Thyroid gland (tissue), 4 donors: ENCODE results near the gene B9D1. TPM values are rescaled to one million over a fixed set of nuclear protein-coding genes. Genes with fewer than 3 reads are reported as not detected.

Source experiments
- DNase-seq, 2 donors: peaks; one replicate each; pipeline ENCODE4 v3.0.0-alpha.2; 2019
- H3K27ac ChIP-seq, 3 donors: fragments of 200-600 bp; sonication (generic); 1 replicate in 2 of 3; 2 replicates in 1 of 3; pipeline ENCODE4 v1.5.1; 2016 to 2019; ENCODE audit warnings: mild to moderate bottlenecking in 1 of 3, moderate library complexity in 1 of 3
- H3K27me3 ChIP-seq: fragments of 200-600 bp; sonication (generic); one replicate; pipeline ENCODE4 v1.5.1; 2019
- H3K36me3 ChIP-seq, 2 donors: fragments of 200-600 bp; sonication (generic); one replicate each; pipeline ENCODE4 v1.5.1; 2016 to 2019
- H3K4me1 ChIP-seq, 2 donors: fragments of 200-600 bp; sonication (generic); one replicate each; pipeline ENCODE4 v1.5.1; 2017 to 2019
- H3K4me3 ChIP-seq, 3 donors: fragments of 200-600 bp; sonication (generic); replicated peaks in 1 of 3; 1 replicate in 2 of 3; 2 replicates in 1 of 3; pipeline ENCODE4 v1.5.1; 2016; ENCODE audit warnings: mild to moderate bottlenecking in 1 of 3
- H3K9me3 ChIP-seq: fragments of 200-600 bp; sonication (generic); one replicate; pipeline ENCODE4 v1.5.1; 2017
- POLR2A ChIP-seq, 2 donors: fragments of 450-650 bp; IDR thresholded peaks; one replicate each; pipeline ENCODE4 v1.6.1; 2017; ENCODE audit warnings: antibody characterized with exemption in 2 of 2, mild to moderate bottlenecking in 2 of 2, moderate library complexity in 1 of 2
- WGBS, 2 donors: methylation state at CpG; one replicate each; pipeline ENCODE4 v1.1.5; 2017; 5-methylcytosine and 5-hydroxymethylcytosine counted together
- intact Hi-C: fragments of 100-400 bp; cut with DNase I; formaldehyde crosslinking; loops from one replicate; pipeline ENCODE4 v1.15.1; 2023
- total RNA-seq, 4 donors: library from RNA; depleted of rRNA; stranded (reverse); fragments of >200 nt; gene quantifications; one replicate each; pipeline ENCODE4 v1.2.3, GENCODE V29; 2016
- TF ChIP-seq, protein P1 (sequence below), 6 experiments: fragments of 200-600 bp in 3 of 6; fragments of 450-650 bp in 3 of 6; sonication (generic) in 3 of 6; IDR thresholded peaks; one replicate each; pipeline ENCODE4 v1.5.1; 2016 to 2019; ENCODE audit warnings: antibody characterized with exemption in 6 of 6, mild to moderate bottlenecking in 2 of 6, inconsistent platforms in 1 of 6, moderate library complexity in 1 of 6

B9D1 gene
- total RNA-seq, 4 donors from 2014 or later = 45.0 to 104 (median 90.3) TPM

DNA sequence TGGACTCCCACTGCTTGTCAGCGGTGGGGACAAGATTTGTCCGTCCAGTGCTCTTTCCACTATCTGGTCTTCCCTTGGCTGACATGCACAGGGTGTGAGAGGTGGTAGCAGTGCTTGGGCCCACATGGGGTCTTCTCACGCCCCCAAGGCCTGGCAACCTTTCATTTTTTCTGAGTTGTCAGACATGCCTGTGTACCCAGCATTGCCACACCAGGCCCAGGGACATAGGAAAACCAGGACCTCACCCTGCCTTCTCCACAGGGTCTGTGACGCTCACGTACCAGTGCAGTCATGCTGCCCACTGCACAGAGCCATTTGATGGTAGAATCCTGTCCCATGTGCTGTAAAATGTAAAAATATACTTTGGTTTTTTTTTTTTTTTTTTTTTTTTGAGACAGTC lies 57.8 kb downstream of the B9D1 start:
- Histone ChIP-seq H3K27ac (no peak overlapping the region), H3K4me3 (no peak overlapping the region), H3K9me3 (no peaks in the 10 kb centered on the region), H3K36me3 (no peaks in the 10 kb centered on the region), H3K4me1 (peaks cover 21 to 58% of the 10 kb centered on the region in 2 donors), H3K27me3 (no peaks in the 10 kb centered on the region)
- no peak for DNase-seq
- intact Hi-C loops = no loop called here
- 96 to 99% methylated on average over 5 of the region's 5 CpGs for WGBS, 2 donors
- no peak for TF ChIP-seq POLR2A (IDR thresholded peaks at IDR 0.05)
- TF ChIP-seq, protein P1, sequence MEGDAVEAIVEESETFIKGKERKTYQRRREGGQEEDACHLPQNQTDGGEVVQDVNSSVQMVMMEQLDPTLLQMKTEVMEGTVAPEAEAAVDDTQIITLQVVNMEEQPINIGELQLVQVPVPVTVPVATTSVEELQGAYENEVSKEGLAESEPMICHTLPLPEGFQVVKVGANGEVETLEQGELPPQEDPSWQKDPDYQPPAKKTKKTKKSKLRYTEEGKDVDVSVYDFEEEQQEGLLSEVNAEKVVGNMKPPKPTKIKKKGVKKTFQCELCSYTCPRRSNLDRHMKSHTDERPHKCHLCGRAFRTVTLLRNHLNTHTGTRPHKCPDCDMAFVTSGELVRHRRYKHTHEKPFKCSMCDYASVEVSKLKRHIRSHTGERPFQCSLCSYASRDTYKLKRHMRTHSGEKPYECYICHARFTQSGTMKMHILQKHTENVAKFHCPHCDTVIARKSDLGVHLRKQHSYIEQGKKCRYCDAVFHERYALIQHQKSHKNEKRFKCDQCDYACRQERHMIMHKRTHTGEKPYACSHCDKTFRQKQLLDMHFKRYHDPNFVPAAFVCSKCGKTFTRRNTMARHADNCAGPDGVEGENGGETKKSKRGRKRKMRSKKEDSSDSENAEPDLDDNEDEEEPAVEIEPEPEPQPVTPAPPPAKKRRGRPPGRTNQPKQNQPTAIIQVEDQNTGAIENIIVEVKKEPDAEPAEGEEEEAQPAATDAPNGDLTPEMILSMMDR (IDR thresholded peaks at IDR 0.05) = no peak

DNA sequence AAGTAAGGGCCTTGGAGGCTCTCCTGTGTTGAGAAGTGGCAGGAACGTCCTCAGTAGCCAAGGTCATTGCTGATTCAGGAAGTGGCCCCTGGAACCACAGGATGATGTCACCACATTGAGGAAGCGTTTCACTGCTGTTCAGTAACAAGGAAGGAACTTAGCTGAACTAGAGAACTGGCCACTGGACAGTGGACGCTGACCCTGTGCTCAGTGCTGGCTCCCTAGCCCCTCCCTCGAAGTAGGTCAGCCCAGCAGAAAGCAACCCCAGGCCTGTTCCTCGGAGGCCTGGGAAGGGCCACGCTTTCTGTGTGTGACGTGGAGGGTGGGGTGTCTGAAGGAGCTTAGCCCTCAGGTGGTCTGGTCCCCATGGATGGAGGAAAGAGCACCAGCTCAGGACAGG lies 58.3 kb downstream of the B9D1 start:
- WGBS, 2 donors = 76% methylated on average over 7 of the region's 7 CpGs

DNA sequence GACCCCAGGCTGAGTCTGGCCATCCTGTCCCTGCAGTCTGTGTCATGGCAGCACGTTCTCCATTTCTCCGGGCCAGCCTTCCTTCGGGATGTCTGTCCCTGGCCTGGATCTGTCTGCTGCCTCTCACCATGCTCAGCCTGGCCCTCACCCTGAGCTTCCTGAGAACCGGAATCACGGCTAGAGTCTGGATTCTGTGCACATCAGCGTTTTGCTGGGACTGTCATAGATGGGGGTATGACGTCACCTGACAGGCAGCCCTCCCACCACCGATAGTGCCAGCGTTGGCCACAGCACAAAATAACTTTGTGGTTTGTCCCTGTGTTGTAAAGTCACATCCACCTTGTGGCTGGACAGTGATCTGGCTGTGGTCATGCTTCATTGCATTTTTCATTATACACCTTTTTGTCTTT lies 59.2 kb downstream of the B9D1 start:
- no peaks in the 10 kb centered on the region for H3K9me3 ChIP-seq
- peaks cover 31 to 65% of the 10 kb centered on the region in 2 donors for H3K4me1 ChIP-seq
- intact Hi-C loops = no loop called here
- WGBS, 2 donors = 82 to 88% methylated on average over 9 of the region's 9 CpGs
- H3K27me3 ChIP-seq = no peaks in the 10 kb centered on the region
- peak overlapping the region in 2 of 3 donors; percentile 16 to 76 for H3K27ac ChIP-seq
- no peak overlapping the region for H3K4me3 ChIP-seq
- no peak for TF ChIP-seq POLR2A (IDR thresholded peaks at IDR 0.05)
- TF ChIP-seq, protein P1 (IDR thresholded peaks at IDR 0.05) = no peak
- H3K36me3 ChIP-seq = no peaks in the 10 kb centered on the region
- DNase-seq = no peak

More for the DNA sequence above, 58.3 kb downstream of the B9D1 start:
- Histone ChIP-seq H3K9me3 (no peaks in the 10 kb centered on the region), H3K27me3 (no peaks in the 10 kb centered on the region), H3K36me3 (no peaks in the 10 kb centered on the region), H3K4me3 (no peak overlapping the region), H3K27ac (no peak overlapping the region), H3K4me1 (peaks cover 23 to 58% of the 10 kb centered on the region in 2 donors)
- intact Hi-C loops = no loop called here
- TF ChIP-seq POLR2A (IDR thresholded peaks at IDR 0.05) = no peak
- TF ChIP-seq, protein P1 (IDR thresholded peaks at IDR 0.05) = no peak
- DNase-seq = no peak

DNA sequence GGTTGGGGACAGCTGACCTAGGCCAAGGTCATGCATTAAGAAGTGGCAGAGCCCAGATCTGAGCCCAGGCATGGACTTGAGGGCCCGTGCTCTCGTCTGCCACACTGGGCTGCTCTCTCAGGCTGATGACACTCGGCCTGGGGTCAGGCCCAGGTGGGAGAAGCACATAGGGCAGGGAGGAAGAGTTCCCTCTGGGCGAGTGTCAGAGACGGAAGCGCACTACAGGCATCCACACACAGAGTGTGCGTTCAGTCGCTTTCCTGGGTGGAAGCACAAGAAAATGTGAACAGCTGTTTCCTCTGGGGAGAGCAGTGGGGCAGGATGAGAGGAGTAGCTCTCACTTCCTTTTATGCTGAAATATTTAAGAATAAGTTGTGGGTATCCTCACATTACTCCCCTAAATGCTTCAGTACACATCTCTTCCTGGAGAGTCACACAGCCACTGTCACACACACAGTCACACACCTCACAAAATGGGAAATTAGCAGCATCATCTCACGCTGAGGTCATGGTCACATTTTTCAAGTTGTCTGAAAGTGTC lies 59.7 kb downstream of the B9D1 start:
- no peak for DNase-seq
- Histone ChIP-seq H3K4me1 (peaks cover 36 to 70% of the 10 kb centered on the region in 2 donors), H3K4me3 (no peak overlapping the region), H3K9me3 (no peaks in the 10 kb centered on the region), H3K27me3 (no peaks in the 10 kb centered on the region), H3K36me3 (no peaks in the 10 kb centered on the region), H3K27ac (peak overlapping the region in 2 of 3 donors; percentile 76 to 86)
- TF ChIP-seq, protein P1 (IDR thresholded peaks at IDR 0.05) = no peak
- no peak for TF ChIP-seq POLR2A (IDR thresholded peaks at IDR 0.05)
- intact Hi-C loops = no loop called here
- WGBS, 2 donors = 66 to 81% methylated on average over 6 to 9 of the region's 9 CpGs

DNA sequence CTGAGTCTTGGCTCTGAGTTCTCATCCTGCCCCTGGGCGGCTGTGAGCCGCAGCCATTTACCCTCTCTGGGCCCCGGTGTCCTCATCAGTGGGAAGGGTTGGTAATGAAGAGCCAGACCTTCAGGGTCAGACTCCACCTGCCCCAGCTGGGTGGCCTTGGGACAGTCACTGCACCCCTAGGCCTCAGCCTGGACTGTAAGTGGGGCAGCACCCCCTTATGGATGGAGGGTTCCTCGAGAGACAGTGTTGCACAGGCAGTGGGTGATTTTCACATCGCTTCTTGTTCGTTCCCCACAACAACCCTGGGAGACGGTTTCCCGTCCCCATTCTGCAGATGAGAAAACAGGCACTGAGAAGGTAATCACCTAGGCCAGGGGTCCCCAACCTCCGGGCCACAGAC lies 60.5 kb downstream of the B9D1 start:
- Histone ChIP-seq H3K4me3 (no peak overlapping the region), H3K27me3 (no peaks in the 10 kb centered on the region), H3K27ac (peak overlapping the region; percentile 58 to 86 (median 76)), H3K4me1 (peaks cover 36 to 72% of the 10 kb centered on the region in 2 donors), H3K9me3 (no peaks in the 10 kb centered on the region), H3K36me3 (no peaks in the 10 kb centered on the region)
- WGBS, 2 donors = 87 to 97% methylated on average over 6 to 7 of the region's 9 CpGs
- intact Hi-C loops = no loop called here
- no peak for TF ChIP-seq POLR2A (IDR thresholded peaks at IDR 0.05)
- TF ChIP-seq, protein P1 (IDR thresholded peaks at IDR 0.05) = no peak
- DNase-seq = no peak
